ENCODE results near the gene TNFAIP3. TPM values are rescaled to one million over a fixed set of nuclear protein-coding genes. Genes with fewer than 3 reads are reported as not detected.

TNFAIP3 gene
- total and polyA plus RNA-seq, 2 donors (not counting 1 experiment from before 2014, with no cell fraction given) = 7.8 to 23.5 TPM

- TF ChIP-seq EZH2 (IDR thresholded peaks at IDR 0.05; ENCODE audit: low read length, missing control alignments) (no peak), CTCF (conservative IDR thresholded peaks at IDR 0.05 in 1 of 2, IDR thresholded peaks at IDR 0.05 in 1 of 2; ENCODE audit: low read depth in 1 of 2, low read length in 2 of 2) (no peak)
- Histone ChIP-seq H4K20me1 (ENCODE audit: control insufficient read depth, extremely low read depth, insufficient read depth, low read length) (no peaks in the 10 kb centered on the region), H3K36me3 (ENCODE audit: control insufficient read depth, insufficient read depth, low read length) (no peaks in the 10 kb centered on the region), H3K9me3 (ENCODE audit: control insufficient read depth, insufficient read depth, low read depth, low read length) (no peaks in the 10 kb centered on the region), H3K27me3 (ENCODE audit: control insufficient read depth, insufficient read depth, low read length) (no peaks in the 10 kb centered on the region), H3K9ac (ENCODE audit: insufficient read depth, low read length) (no peak overlapping the region), H3K4me2 (ENCODE audit: extremely low read depth, insufficient read depth, low read length) (no peak overlapping the region), H3K4me1 (ENCODE audit: control insufficient read depth, extremely low read depth, insufficient read depth, low read length) (peaks cover 4% of the 10 kb centered on the region), H2AFZ (ENCODE audit: low read length) (no peak overlapping the region), H3K4me3 (replicated peaks in 1 of 4; ENCODE audit: control extremely low read depth in 1 of 4, insufficient read depth in 1 of 4, low read depth in 3 of 4, low read length in 4 of 4) (no peak overlapping the region), H3K79me2 (ENCODE audit: control insufficient read depth, insufficient read depth, low read length) (no peaks in the 10 kb centered on the region), H3K27ac (ENCODE audit: insufficient read depth, low read length) (no peak overlapping the region)
- peak in 1 of 2 donors; percentile 58 for DNase-seq (ENCODE audit: low read depth in 2 of 2)
Measured at GRCh38 chr6:137830511-137830911, 36.5 kb upstream of the TNFAIP3 start.

DNA sequence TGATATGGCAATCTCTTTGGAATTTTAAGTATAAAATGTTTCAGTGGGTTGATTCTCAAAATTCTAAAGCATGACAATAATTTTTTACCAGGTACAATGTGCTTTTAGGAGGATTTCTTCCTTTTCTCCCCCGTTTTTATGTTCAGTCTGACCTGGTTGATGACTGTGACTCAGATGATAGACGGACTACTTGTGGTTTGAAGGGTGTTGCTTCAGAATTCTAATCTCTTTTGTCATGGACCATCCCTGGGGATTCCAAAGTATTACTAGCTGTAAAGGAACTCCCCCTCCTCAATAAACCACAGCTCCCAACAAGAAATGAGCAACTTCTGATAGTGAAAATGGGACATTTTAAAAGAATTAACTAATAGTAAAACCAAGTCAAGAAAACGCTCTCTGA is 34.9 kb upstream of the TNFAIP3 start:
- Histone ChIP-seq H3K79me2 (ENCODE audit: control insufficient read depth, insufficient read depth, low read length) (no peaks in the 10 kb centered on the region), H3K27ac (ENCODE audit: insufficient read depth, low read length) (no peak overlapping the region), H3K4me1 (ENCODE audit: control insufficient read depth, extremely low read depth, insufficient read depth, low read length) (peaks cover 4% of the 10 kb centered on the region), H3K4me2 (ENCODE audit: extremely low read depth, insufficient read depth, low read length) (no peak overlapping the region), H3K36me3 (ENCODE audit: control insufficient read depth, insufficient read depth, low read length) (no peaks in the 10 kb centered on the region), H2AFZ (ENCODE audit: low read length) (no peak overlapping the region), H4K20me1 (ENCODE audit: control insufficient read depth, extremely low read depth, insufficient read depth, low read length) (no peaks in the 10 kb centered on the region), H3K27me3 (ENCODE audit: control insufficient read depth, insufficient read depth, low read length) (no peaks in the 10 kb centered on the region), H3K9me3 (ENCODE audit: control insufficient read depth, insufficient read depth, low read depth, low read length) (no peaks in the 10 kb centered on the region), H3K4me3 (replicated peaks in 1 of 4; ENCODE audit: control extremely low read depth in 1 of 4, insufficient read depth in 1 of 4, low read depth in 3 of 4, low read length in 4 of 4) (no peak overlapping the region), H3K9ac (ENCODE audit: insufficient read depth, low read length) (no peak overlapping the region)
- TF ChIP-seq CTCF (conservative IDR thresholded peaks at IDR 0.05 in 1 of 2, IDR thresholded peaks at IDR 0.05 in 1 of 2; ENCODE audit: low read depth in 1 of 2, low read length in 2 of 2) = no peak
- no peak for TF ChIP-seq EZH2 (IDR thresholded peaks at IDR 0.05; ENCODE audit: low read length, missing control alignments)
- peak; percentile 82 to 96 for DNase-seq (ENCODE audit: low read depth in 2 of 2)

DNA sequence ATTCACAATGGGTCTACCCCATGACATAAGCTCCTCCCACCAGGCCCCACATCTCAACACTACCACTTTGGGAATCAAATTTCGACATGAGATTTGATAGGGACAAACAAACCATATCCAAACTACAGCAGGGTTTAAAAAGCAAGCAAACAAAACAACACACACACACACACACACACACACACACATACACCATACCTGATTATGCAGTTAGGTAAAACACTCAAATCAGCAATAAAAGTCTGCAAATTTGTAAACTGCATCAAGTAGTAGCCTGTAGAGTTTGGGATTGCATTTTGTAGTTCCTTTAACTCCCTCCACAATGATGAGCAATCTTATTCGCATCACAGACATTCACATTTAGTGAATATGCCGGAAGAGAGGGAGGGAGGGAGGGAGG is 32.6 kb upstream of the TNFAIP3 start:
- no peak overlapping the region for H3K4me2 ChIP-seq (ENCODE audit: extremely low read depth, insufficient read depth, low read length)
- no peaks in the 10 kb centered on the region for H3K27me3 ChIP-seq (ENCODE audit: control insufficient read depth, insufficient read depth, low read length)
- no peaks in the 10 kb centered on the region for H3K79me2 ChIP-seq (ENCODE audit: control insufficient read depth, insufficient read depth, low read length)
- H3K9me3 ChIP-seq (ENCODE audit: control insufficient read depth, insufficient read depth, low read depth, low read length) = no peaks in the 10 kb centered on the region
- H3K4me3 ChIP-seq (replicated peaks in 1 of 4; ENCODE audit: control extremely low read depth in 1 of 4, insufficient read depth in 1 of 4, low read depth in 3 of 4, low read length in 4 of 4) = no peak overlapping the region
- H3K36me3 ChIP-seq (ENCODE audit: control insufficient read depth, insufficient read depth, low read length) = no peaks in the 10 kb centered on the region
- H2AFZ ChIP-seq (ENCODE audit: low read length) = no peak overlapping the region
- no peak for TF ChIP-seq EZH2 (IDR thresholded peaks at IDR 0.05; ENCODE audit: low read length, missing control alignments)
- TF ChIP-seq CTCF (conservative IDR thresholded peaks at IDR 0.05 in 1 of 2, IDR thresholded peaks at IDR 0.05 in 1 of 2; ENCODE audit: low read depth in 1 of 2, low read length in 2 of 2) = no peak
- H3K4me1 ChIP-seq (ENCODE audit: control insufficient read depth, extremely low read depth, insufficient read depth, low read length) = peaks cover 4% of the 10 kb centered on the region
- no peak overlapping the region for H3K27ac ChIP-seq (ENCODE audit: insufficient read depth, low read length)
- H4K20me1 ChIP-seq (ENCODE audit: control insufficient read depth, extremely low read depth, insufficient read depth, low read length) = no peaks in the 10 kb centered on the region
- H3K9ac ChIP-seq (ENCODE audit: insufficient read depth, low read length) = no peak overlapping the region
- no peak for DNase-seq (ENCODE audit: low read depth in 2 of 2)
